ENCODE data around the gene CRB3.

The CRB3 gene

GRCh38 chr19:6470173-6470572 lies 6.1 kb downstream of the CRB3 start:
- DNase-seq: no peak

GRCh38 chr19:6471076-6471475 lies 7.0 kb downstream of the CRB3 start:
- no peak for DNase-seq

- DNase-seq: no peak
Measured at GRCh38 chr19:6472713-6473112, 8.6 kb downstream of the CRB3 start.

- no peak for DNase-seq
Measured at GRCh38 chr19:6473647-6474046, 9.6 kb downstream of the CRB3 start.

- DNase-seq: no peak
Measured at GRCh38 chr19:6475321-6476108, 11.4 kb downstream of the CRB3 start.

- no peak for DNase-seq
Measured at GRCh38 chr19:6476155-6476895, 12.3 kb downstream of the CRB3 start.

- no peak for DNase-seq
Measured at GRCh38 chr19:6476896-6477431, 12.9 kb downstream of the CRB3 start.

- no peak for DNase-seq
Measured at GRCh38 chr19:6478815-6479214, 14.7 kb downstream of the CRB3 start.

- no peak for DNase-seq
Measured at GRCh38 chr19:6479836-6480398, 15.8 kb downstream of the CRB3 start.

GRCh38 chr19:6480848-6481415 lies 16.9 kb downstream of the CRB3 start:
- no peak for DNase-seq

- no peak for DNase-seq
Measured at GRCh38 chr19:6481541-6482342, 17.7 kb downstream of the CRB3 start, which contains the start of gene DENND1C. Gene DENND1C, minus strand, starts transcription at chr19:6481787. Its CDS starts 92 bp downstream, at chr19:6481695.

- no peak for DNase-seq
Measured at GRCh38 chr19:6482343-6482686, 18.2 kb downstream of the CRB3 start.

- no peak for DNase-seq
Measured at GRCh38 chr19:6483235-6483634, 19.2 kb downstream of the CRB3 start.

- DNase-seq: no peak
Measured at GRCh38 chr19:6484230-6484629, 20.2 kb downstream of the CRB3 start.

GRCh38 chr19:6484831-6485230 lies 20.8 kb downstream of the CRB3 start:
- no peak for DNase-seq

- no peak for DNase-seq
Measured at GRCh38 chr19:6489278-6490061, 25.4 kb downstream of the CRB3 start.

GRCh38 chr19:6490134-6490533 lies 26.1 kb downstream of the CRB3 start:
- no peak for DNase-seq

GRCh38 chr19:6491802-6492592 lies 27.9 kb downstream of the CRB3 start:
- DNase-seq: no peak

GRCh38 chr19:6494438-6495036 lies 30.5 kb downstream of the CRB3 start:
- DNase-seq: no peak

GRCh38 chr19:6495947-6496346 lies 31.9 kb downstream of the CRB3 start:
- no peak for DNase-seq

All from NCI-H1105 (cell line).